Colonic mucosa (tissue), 4 donors: ENCODE results near the gene DKK3. TPM values are rescaled to one million over a fixed set of nuclear protein-coding genes. Genes with fewer than 3 reads are reported as not detected.

ENCODE experiments used
- DNase-seq: peaks from one replicate; pipeline ENCODE4 v3.0.0-alpha.2; 2020
- H3K27ac ChIP-seq: fragments of 200-600 bp; one replicate; pipeline ENCODE4 v1.8.0; 2021
- H3K27me3 ChIP-seq: fragments of 200-600 bp; one replicate; pipeline ENCODE4 v1.8.0; 2021
- H3K36me3 ChIP-seq: fragments of 200-600 bp; one replicate; pipeline ENCODE4 v1.8.0; 2021
- H3K4me1 ChIP-seq: fragments of 200-600 bp; one replicate; pipeline ENCODE4 v1.8.0; 2021; ENCODE audit warnings: mild to moderate bottlenecking
- H3K4me3 ChIP-seq: fragments of 200-600 bp; one replicate; pipeline ENCODE4 v1.8.0; 2021
- H3K9ac ChIP-seq, 2 donors: one replicate each; pipeline ENCODE4 v1.7.0; 2013; ENCODE audit warnings: control low read depth in 2 of 2, low read depth in 2 of 2, low read length in 2 of 2
- H3K9me3 ChIP-seq: fragments of 200-600 bp; one replicate; pipeline ENCODE4 v1.8.0; 2021
- CTCF ChIP-seq: fragments of 200-600 bp; IDR thresholded peaks from one replicate; pipeline ENCODE4 v1.8.0; 2022; ENCODE audit warnings: antibody characterized with exemption, mild to moderate bottlenecking
- intact Hi-C: fragments of 100-400 bp; cut with DNase I; formaldehyde crosslinking; loops from one replicate; pipeline ENCODE4 v1.14.1; 2022
- total RNA-seq, 2 donors: library from RNA; stranded (reverse); fragmentation: NEBNext Ultra II Directional in 1 of 2; extraction: Animal tissue kit (Norgen Biotek cat#: 25700) in 1 of 2; gene quantifications; one replicate each; pipeline ENCODE4 v1.2.1, GENCODE V29; 2021
- donor health status: healthy.
- donor health status: DM: no; HTN: no; CAD: no.
- donor health status: DM: no; HTN: no; CAD: no.

The DKK3 gene
- total RNA-seq, 2 donors from 2014 or later, result 7.4 to 19.6 TPM

GRCh38 chr11:11937957-11938356 lies 70.5 kb downstream of the DKK3 start:
- H3K27ac ChIP-seq, result no peak overlapping the region
- DNase-seq, result no peak
- H3K36me3 ChIP-seq, result peaks cover 8% of the 10 kb centered on the region
- no peak for TF ChIP-seq CTCF
- intact Hi-C loops, result loop anchor here (10.0 kb wide), 1 partner anchor 337 kb away; no protein-coding TSS in a partner anchor
- no peak overlapping the region for H3K4me3 ChIP-seq
- H3K27me3 ChIP-seq, result no peaks in the 10 kb centered on the region
- H3K9ac ChIP-seq, result no peak overlapping the region
- no peaks in the 10 kb centered on the region for H3K9me3 ChIP-seq
- no peaks in the 10 kb centered on the region for H3K4me1 ChIP-seq

GRCh38 chr11:11937433-11937832 lies 71.0 kb downstream of the DKK3 start:
- no peak for DNase-seq
- H3K36me3 ChIP-seq, result peaks cover 8% of the 10 kb centered on the region
- no peak overlapping the region for H3K27ac ChIP-seq
- H3K4me1 ChIP-seq, result no peaks in the 10 kb centered on the region
- intact Hi-C loops, result loop anchor here (10.0 kb wide), 1 partner anchor 337 kb away; no protein-coding TSS in a partner anchor
- no peak for TF ChIP-seq CTCF
- no peak overlapping the region for H3K9ac ChIP-seq
- H3K27me3 ChIP-seq, result no peaks in the 10 kb centered on the region
- H3K4me3 ChIP-seq, result no peak overlapping the region
- H3K9me3 ChIP-seq, result no peaks in the 10 kb centered on the region

GRCh38 chr11:11935536-11935935 lies 72.9 kb downstream of the DKK3 start:
- Histone ChIP-seq H3K9ac (no peak overlapping the region), H3K36me3 (peaks cover 3% of the 10 kb centered on the region), H3K27me3 (no peaks in the 10 kb centered on the region), H3K4me1 (no peaks in the 10 kb centered on the region), H3K9me3 (no peaks in the 10 kb centered on the region), H3K4me3 (no peak overlapping the region), H3K27ac (no peak overlapping the region)
- no peak for TF ChIP-seq CTCF
- DNase-seq, result no peak
- intact Hi-C loops, result loop anchor here (10.0 kb wide), 1 partner anchor 339 kb away; no protein-coding TSS in a partner anchor

GRCh38 chr11:11931461-11932055 lies 76.9 kb downstream of the DKK3 start:
- intact Hi-C loops, result loop anchor here (5.0 to 10.0 kb wide), 2 partner anchors 111 to 343 kb away; no protein-coding TSS in a partner anchor
- no peak for DNase-seq
- H3K9ac ChIP-seq, result no peak overlapping the region

GRCh38 chr11:11929920-11930319 lies 78.5 kb downstream of the DKK3 start:
- no peaks in the 10 kb centered on the region for H3K4me1 ChIP-seq

More at GRCh38 chr11:11931461-11932055, 76.9 kb downstream of the DKK3 start:
- no peaks in the 10 kb centered on the region for H3K9me3 ChIP-seq
- no peaks in the 10 kb centered on the region for H3K4me1 ChIP-seq
- TF ChIP-seq CTCF, result peak; percentile 58
- no peak overlapping the region for H3K4me3 ChIP-seq
- no peaks in the 10 kb centered on the region for H3K36me3 ChIP-seq
- no peaks in the 10 kb centered on the region for H3K27me3 ChIP-seq
- H3K27ac ChIP-seq, result no peak overlapping the region

More at GRCh38 chr11:11929920-11930319, 78.5 kb downstream of the DKK3 start:
- Histone ChIP-seq H3K9ac (no peak overlapping the region), H3K4me3 (no peak overlapping the region), H3K36me3 (no peaks in the 10 kb centered on the region), H3K27me3 (no peaks in the 10 kb centered on the region), H3K27ac (no peak overlapping the region), H3K9me3 (no peaks in the 10 kb centered on the region)
- TF ChIP-seq CTCF, result no peak
- intact Hi-C loops, result loop anchor here (5.0 to 10.0 kb wide), 2 partner anchors 112 to 345 kb away; no protein-coding TSS in a partner anchor
- no peak for DNase-seq
